Panc1 (cell line): ENCODE data around the gene GOLPH3. TPM values are rescaled to one million over a fixed set of nuclear protein-coding genes. Genes with fewer than 3 reads are reported as not detected.

Source experiments
- ATAC-seq: fragments of 200-7000 bp; cut with Tn5 transposase; 2 replicates; pipeline ENCODE4 v1.9.1; 2020; ENCODE audit warnings: mild to moderate bottlenecking, moderate library complexity
- BruUV-seq: library from RNA; stranded (reverse); fragments of 400-500 nt; replicated peaks from 2 replicates; lab custom pipeline; 2021; lab: Mats Ljungman, UMichigan
- CTCF ChIA-PET: fragments of 300-600 bp; sonication (Branson Sonifier 250); formaldehyde crosslinking; loops from one replicate; lab custom pipeline; 2022; ENCODE audit warnings: antibody characterized with exemption; lab: Charles Lee
- POLR2A ChIA-PET: fragments of 300-600 bp; sonication (Branson Sonifier 250); formaldehyde crosslinking; loops from one replicate; lab custom pipeline; 2022; ENCODE audit warnings: antibody characterized with exemption; lab: Charles Lee
- DNase-seq: peaks from one replicate; pipeline ENCODE4 v3.0.0-alpha.2; 2010; ENCODE audit warnings: low read depth, low spot score
- H3K27ac ChIP-seq: 2 replicates; pipeline ENCODE4 v1.5.1; 2011; ENCODE audit warnings: mild to moderate bottlenecking, low read length, inconsistent platforms
- H3K27me3 ChIP-seq: fragments of 200-500 bp; sonication (Bioruptor generic); 2 replicates; pipeline ENCODE4 v1.6.0; 2014; ENCODE audit warnings: low read length, inconsistent platforms; ENCODE audit not compliant: control insufficient read depth, insufficient read depth
- H3K36me3 ChIP-seq: fragments of 200-500 bp; sonication (Bioruptor generic); 2 replicates; pipeline ENCODE4 v1.5.1; 2014; ENCODE audit warnings: inconsistent platforms, mild to moderate bottlenecking, low read length, moderate library complexity; ENCODE audit not compliant: control insufficient read depth, insufficient read depth
- H3K4me1 ChIP-seq: 2 replicates; pipeline ENCODE4 v1.5.1; 2011; ENCODE audit warnings: inconsistent platforms, mild to moderate bottlenecking, low read length, moderate library complexity; ENCODE audit not compliant: control insufficient read depth, insufficient read depth
- H3K4me3 ChIP-seq, 2 experiments: 2 replicates each; pipeline ENCODE4 v1.5.1; 2011 to 2012; ENCODE audit warnings: low read depth in 2 of 2, low read length in 2 of 2, mild to moderate bottlenecking in 2 of 2, inconsistent platforms in 1 of 2, moderate library complexity in 1 of 2
- H3K9me3 ChIP-seq: fragments of 200-500 bp; sonication (Bioruptor generic); 2 replicates; pipeline ENCODE4 v1.5.1; 2014; ENCODE audit warnings: low read depth, mild to moderate bottlenecking, inconsistent platforms, low read length, moderate library complexity; ENCODE audit not compliant: control insufficient read depth, insufficient read depth
- CTCF ChIP-seq: fragments of 450-650 bp; IDR thresholded peaks from 2 replicates; pipeline ENCODE4 v1.5.1; 2017; ENCODE audit warnings: mild to moderate bottlenecking
- POLR2AphosphoS5 ChIP-seq: IDR thresholded peaks from 2 replicates; pipeline ENCODE4 v1.6.1; 2012; ENCODE audit warnings: mild to moderate bottlenecking, low read depth, low read length, moderate library complexity
- REST ChIP-seq, 2 experiments: IDR thresholded peaks; 2 replicates each; pipeline ENCODE4 v1.6.1; 2011 to 2012; ENCODE audit warnings: low read depth in 2 of 2, control low read depth in 1 of 2, low read length in 1 of 2, mild to moderate bottlenecking in 1 of 2, moderate library complexity in 1 of 2; ENCODE audit not compliant: insufficient read depth in 1 of 2
- SIN3A ChIP-seq: IDR thresholded peaks from 2 replicates; pipeline ENCODE4 v1.6.1; 2012; ENCODE audit warnings: low read depth, mild to moderate bottlenecking, low read length, moderate library complexity, borderline replicate concordance; ENCODE audit not compliant: insufficient read depth
- TCF7L2 ChIP-seq: IDR thresholded peaks from 2 replicates; pipeline ENCODE4 v1.6.1; 2011; ENCODE audit warnings: mild to moderate bottlenecking, low read depth, low read length, inconsistent platforms
- in situ Hi-C: cut with HindIII; loops from 2 replicates; pipeline ENCODE4 v1.10.0; 2016; ENCODE audit warnings: low sequenced_read_pairs, low pct_unique_long_range_greater_than_20kb
- intact Hi-C: fragments of 100-400 bp; cut with micrococcal nuclease; formaldehyde crosslinking; loops from one replicate; pipeline ENCODE4 v1.10.0; 2022; ENCODE audit not compliant: unreplicated experiment
- total RNA-seq: library from RNA; stranded (reverse); gene quantifications from one replicate; pipeline ENCODE4 v1.2.1, GENCODE V29; 2021; ENCODE audit not compliant: unreplicated experiment

The GOLPH3 gene
- total RNA-seq, 1 experiment from 2014 or later: 89.7 TPM

- no peak for TF ChIP-seq REST (IDR thresholded peaks at IDR 0.05; ENCODE audit: insufficient read depth in 1 of 2, low read depth in 2 of 2, low read length in 1 of 2)
- TF ChIP-seq TCF7L2: no peak
- TF ChIP-seq CTCF: no peak
- TF ChIP-seq POLR2AphosphoS5: no peak
- no peak for TF ChIP-seq SIN3A
- no peak for ATAC-seq
- intact Hi-C loops (no loop called here), in situ Hi-C loops (no loop called here)
- CTCF ChIA-PET: no interaction called here
- Histone ChIP-seq H3K4me3 (no peak overlapping the region), H3K9me3 (no peaks in the 10 kb centered on the region), H3K36me3 (no peaks in the 10 kb centered on the region), H3K27ac (no peak overlapping the region), H3K27me3 (no peaks in the 10 kb centered on the region), H3K4me1 (no peaks in the 10 kb centered on the region)
- no TSS peak for BruUV-seq
- DNase-seq: no peak
- POLR2A ChIA-PET: interaction anchor here (0.6 kb wide), 1 partner anchor 17 kb away, joined by 4 read pairs; no protein-coding TSS in a partner anchor
These were observed 22.9 kb downstream of the GOLPH3 start for GRCh38 chr5:32151198-32151597.

GRCh38 chr5:32150366-32150765 is 23.8 kb downstream of the GOLPH3 start:
- H3K36me3 ChIP-seq: no peaks in the 10 kb centered on the region
- no peak for ATAC-seq
- intact Hi-C loops (no loop called here), in situ Hi-C loops (no loop called here)
- POLR2A ChIA-PET: interaction anchor here (0.6 kb wide), 2 partner anchors 22 to 221 kb away, joined by 3 to 11 read pairs; no protein-coding TSS in a partner anchor
- no TSS peak for BruUV-seq
- H3K27me3 ChIP-seq: no peaks in the 10 kb centered on the region
- no peaks in the 10 kb centered on the region for H3K9me3 ChIP-seq
- no peak for DNase-seq
- H3K4me1 ChIP-seq: peaks cover 5% of the 10 kb centered on the region; the same call in 1 of the 2 replicates
- H3K27ac ChIP-seq: no peak overlapping the region
- TF ChIP-seq REST (IDR thresholded peaks at IDR 0.05; ENCODE audit: insufficient read depth in 1 of 2, low read depth in 2 of 2, low read length in 1 of 2) (no peak), CTCF (no peak), SIN3A (no peak), TCF7L2 (no peak)
- CTCF ChIA-PET: no interaction called here
- H3K4me3 ChIP-seq: no peak overlapping the region
